CMK (cell line): ENCODE data around the gene SLC35D1.

ENCODE experiments used
- DNase-seq: peaks from one replicate; pipeline ENCODE4 v3.0.0-alpha.2; 2010; ENCODE audit warnings: low read depth

Gene SLC35D1

DNA sequence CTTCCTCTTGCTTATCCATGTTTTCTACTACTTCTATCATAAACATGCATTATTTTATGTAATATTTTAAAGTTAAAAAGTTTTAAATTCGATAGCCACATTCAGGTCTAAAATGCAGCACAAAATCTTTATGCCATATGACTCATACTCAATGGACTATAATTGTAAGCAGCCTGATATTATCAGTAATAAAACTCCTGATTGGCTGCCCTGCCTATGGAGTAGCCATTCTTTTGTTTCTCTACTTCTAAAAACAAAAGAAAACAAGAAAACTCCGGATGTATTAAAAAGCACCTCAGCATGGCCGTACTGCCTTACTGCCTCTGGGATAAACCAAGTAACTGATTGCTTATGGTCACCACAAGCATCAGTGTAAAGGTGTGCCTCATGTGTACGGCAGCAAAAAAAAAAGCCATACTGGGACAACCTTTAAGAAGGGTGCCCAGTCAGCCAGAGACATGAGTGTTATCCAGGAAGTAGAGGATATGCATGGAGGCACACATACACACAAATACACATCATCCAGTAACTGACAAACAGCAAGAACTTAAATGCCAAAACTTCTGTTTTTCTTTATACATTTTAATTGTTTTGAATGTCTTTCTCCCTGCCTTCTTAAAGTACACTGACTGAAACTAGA is 9.2 kb downstream of the SLC35D1 start:
- DNase-seq: no peak

GRCh38 chr1:67043366-67043765 is 10.6 kb downstream of the SLC35D1 start:
- DNase-seq: no peak

DNA sequence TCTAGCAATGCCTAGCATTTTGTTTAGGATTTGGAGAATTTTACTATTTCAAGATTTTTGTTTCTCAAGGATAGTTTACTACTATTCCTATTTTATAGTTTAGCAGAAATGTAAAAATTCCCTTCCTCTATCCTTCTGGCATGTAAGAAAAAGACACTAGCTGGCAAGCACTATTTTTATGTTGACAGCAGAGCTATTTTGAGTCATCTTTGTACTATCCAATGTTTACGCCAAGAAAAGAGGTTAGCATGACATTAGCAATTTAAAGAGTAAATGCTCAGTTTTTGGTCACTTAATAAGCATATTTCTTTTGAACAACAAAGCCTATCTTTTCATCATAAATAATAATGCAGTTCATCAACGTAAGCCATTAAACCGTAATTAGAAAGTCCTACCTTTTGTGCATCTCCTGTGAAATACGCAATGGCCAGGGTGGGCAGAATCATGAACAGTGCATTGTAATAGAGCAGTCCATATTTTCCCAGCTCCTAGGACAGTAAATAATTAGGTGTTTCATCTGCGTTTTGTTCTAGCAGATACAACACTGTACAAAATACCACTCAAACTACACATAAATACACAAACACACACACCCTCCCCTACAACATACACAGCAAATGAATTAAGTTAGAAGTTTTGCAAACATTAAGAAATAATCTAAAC is 12.0 kb downstream of the SLC35D1 start:
- DNase-seq: no peak

GRCh38 chr1:67040405-67040804 is 13.5 kb downstream of the SLC35D1 start:
- DNase-seq: no peak

GRCh38 chr1:67031859-67032247 is 22.1 kb downstream of the SLC35D1 start:
- no peak for DNase-seq

DNA sequence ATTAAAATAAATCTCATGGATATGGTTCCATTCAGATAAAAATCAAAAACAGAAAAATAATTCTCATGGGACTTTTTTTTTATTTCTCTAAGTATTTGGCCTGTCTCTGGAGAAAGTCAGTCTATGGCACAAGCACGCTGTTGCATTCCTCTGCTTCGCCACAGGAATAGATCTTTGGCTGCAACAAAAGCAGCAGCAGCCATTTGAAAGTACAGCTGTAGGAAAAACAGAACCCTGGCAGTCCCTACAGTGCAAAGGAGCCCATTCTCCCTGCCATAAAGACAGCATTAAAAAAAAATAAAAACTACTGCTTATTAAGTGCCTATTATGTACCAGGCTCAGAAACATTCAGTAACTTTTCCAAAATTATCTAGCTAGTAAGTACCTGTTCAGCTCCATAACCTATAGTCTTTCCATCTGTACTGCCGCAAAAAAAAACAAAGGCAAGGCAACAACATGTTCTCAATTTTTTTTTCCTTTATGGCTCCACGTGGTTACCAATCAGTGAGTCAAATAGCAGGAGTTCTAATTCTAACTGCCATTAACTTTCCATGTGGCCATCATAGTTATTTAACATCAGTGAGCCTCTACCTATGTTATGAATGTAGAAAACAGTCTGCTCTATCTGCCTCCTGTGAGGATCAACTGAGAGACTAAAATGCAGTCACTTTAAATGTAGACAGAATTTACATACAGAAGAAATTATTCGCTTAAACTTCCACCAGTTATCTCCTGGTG is 22.7 kb downstream of the SLC35D1 start:
- DNase-seq: no peak

DNA sequence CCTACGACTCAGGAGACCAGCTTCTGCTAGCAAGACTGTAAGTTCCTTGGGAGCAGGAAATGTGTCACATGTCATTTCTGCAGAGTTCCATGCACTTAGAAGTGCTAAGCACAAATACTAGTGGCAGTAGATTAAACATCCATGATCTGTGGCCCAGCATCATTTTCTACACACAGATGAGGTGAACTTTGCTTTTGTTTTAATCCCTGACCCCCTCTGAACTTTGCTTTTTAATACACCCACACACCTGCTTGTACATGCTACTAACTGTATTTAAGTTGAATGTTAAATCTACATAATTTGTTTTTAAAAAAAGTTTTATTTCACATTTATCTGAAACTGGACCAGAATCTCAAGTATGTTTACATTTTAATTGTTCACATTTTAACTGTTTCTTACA is 24.5 kb downstream of the SLC35D1 start:
- DNase-seq: no peak

GRCh38 chr1:67020765-67021164 is 33.2 kb downstream of the SLC35D1 start:
- DNase-seq: no peak

DNA sequence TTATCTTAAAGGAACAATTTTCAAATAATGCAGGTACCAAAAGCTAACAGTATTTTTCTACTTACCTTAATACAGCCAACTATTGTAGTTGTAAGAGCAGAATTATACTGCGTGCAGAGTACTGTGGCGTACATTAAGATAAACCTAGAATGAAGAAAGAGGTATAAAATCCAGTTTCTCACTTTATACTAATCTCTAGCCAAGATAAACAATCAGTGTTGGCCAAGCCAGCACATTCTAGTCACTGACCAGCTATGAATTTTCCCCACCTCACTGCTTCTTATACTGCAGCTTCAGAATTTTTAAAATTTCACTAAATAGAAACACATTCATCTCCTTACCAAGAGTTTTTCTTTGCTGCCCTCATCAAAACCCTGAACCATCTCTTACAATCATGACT is 33.6 kb downstream of the SLC35D1 start:
- no peak for DNase-seq

GRCh38 chr1:67019600-67020136 is 34.3 kb downstream of the SLC35D1 start:
- DNase-seq: no peak

GRCh38 chr1:67019121-67019520 is 34.8 kb downstream of the SLC35D1 start:
- no peak for DNase-seq

- DNase-seq: no peak
Observed at GRCh38 chr1:67018574-67018973, 35.4 kb downstream of the SLC35D1 start.

- DNase-seq: no peak
Observed at GRCh38 chr1:67013573-67013972, 40.4 kb downstream of the SLC35D1 start.

GRCh38 chr1:67009792-67010191 is 44.2 kb downstream of the SLC35D1 start:
- no peak for DNase-seq

- no peak for DNase-seq
Observed at GRCh38 chr1:67005068-67005467, 48.9 kb downstream of the SLC35D1 start.

DNA sequence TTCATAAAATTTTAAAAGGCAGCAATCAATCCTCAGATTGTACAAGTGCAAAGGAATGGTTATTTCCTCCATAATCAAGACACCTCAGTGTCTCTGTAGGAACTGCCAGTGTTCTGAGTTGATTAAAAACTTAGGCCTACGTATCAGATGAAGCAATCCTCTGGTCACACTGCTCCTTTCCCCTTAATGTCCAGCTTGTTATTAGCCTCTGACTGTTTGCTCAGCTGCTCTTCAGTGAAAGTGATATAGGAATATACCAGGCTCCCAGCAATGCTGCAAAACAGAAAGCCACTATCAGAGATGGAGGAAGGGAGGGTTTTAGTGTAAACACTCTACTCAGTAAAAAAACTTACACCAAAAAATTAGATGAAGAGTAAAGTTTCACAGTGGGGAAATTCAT is 49.8 kb downstream of the SLC35D1 start:
- DNase-seq: no peak

DNA sequence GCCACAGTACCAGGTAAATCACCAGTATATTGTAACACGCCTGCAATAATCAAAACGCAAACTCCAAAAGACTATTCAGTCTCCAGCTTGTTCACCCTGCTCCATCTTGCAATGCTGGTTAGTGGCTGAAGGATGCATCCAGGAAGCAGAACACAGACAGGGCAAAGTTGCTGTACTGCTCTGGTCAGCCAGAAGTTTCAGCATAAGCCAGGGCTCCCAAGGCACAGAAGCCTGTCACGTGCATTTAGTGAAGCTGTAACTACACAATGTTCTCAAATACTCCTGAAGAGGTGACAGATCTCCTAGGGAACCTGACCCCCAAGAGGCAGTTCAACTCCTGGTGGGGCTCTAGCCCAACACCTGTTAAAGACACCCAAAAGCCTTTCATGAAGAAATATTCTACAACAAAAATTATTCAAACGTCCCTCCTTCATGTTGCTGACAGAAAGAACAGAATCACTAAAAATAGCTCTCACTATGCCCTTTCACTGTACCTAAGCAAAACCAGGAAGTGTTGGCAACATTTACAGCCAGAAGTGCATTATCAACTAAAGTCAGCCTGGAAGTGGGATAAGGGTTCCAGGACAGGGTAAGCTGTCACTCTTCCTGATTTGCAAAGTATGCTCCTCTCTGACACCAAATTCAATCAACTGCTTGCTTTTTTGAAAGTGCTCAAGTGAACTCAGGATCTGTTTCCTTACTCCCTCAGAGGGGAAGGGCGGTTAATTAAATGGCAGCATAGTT is 52.1 kb downstream of the SLC35D1 start:
- no peak for DNase-seq

- no peak for DNase-seq
Observed at GRCh38 chr1:66999640-67000400, 54.1 kb downstream of the SLC35D1 start.

- DNase-seq: no peak
Observed at GRCh38 chr1:66998972-66999371, 55.0 kb downstream of the SLC35D1 start.

GRCh38 chr1:66996018-66996682 is 57.8 kb downstream of the SLC35D1 start:
- DNase-seq: peak; percentile 40

DNA sequence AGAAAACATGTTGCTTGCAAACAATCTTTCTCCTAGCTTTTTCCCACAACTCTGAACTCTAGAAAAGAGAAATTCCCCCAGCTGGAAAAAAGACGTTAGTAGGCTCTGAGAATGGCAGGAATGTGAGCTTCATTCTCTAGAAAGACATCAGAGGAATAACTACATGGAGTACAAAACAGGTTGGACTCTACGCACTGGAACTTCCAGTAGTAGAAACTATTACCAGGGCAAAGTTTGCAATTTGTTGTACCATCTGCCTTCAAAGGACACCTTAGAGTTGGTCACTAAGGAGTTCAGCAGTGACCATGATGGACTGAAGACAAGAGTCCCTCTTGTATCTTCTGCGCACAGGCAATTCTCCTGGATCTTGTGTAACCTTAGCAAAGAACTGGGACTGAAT is 60.9 kb downstream of the SLC35D1 start:
- DNase-seq: no peak
